Activated CD4-positive, CD25-positive, alpha-beta regulatory T cell treated with anti-CD3 and anti-CD28 coated beads, Interleukin-2, amount 50 U/mL, for 72 hours (primary cell): ENCODE data around the gene SLC5A4.
"Not testable (repeated sequence)": the region's sequence is repeated elsewhere in the genome, so short reads cannot be mapped to it uniquely, and the experiment has no call there.

Source experiments
- DNase-seq: peaks from one replicate; pipeline ENCODE4 v3.0.0; 2021

Gene SLC5A4

GRCh38 chr22:32199341-32199740, 55.8 kb downstream of the SLC5A4 start:
- DNase-seq: no peak

GRCh38 chr22:32197553-32198226, 57.5 kb downstream of the SLC5A4 start:
- not testable (repeated sequence) for DNase-seq

- not testable (repeated sequence) for DNase-seq
Observed at GRCh38 chr22:32195900-32196299, 59.2 kb downstream of the SLC5A4 start.

GRCh38 chr22:32193346-32193745, 61.8 kb downstream of the SLC5A4 start:
- DNase-seq: not testable (repeated sequence)

- DNase-seq: not testable (repeated sequence)
Observed at GRCh38 chr22:32191021-32191420, 64.1 kb downstream of the SLC5A4 start.

GRCh38 chr22:32185821-32186220, 69.3 kb downstream of the SLC5A4 start:
- DNase-seq: no peak

- DNase-seq: no peak
Observed at GRCh38 chr22:32183625-32184024, 71.5 kb downstream of the SLC5A4 start.

GRCh38 chr22:32181043-32181442, 74.1 kb downstream of the SLC5A4 start:
- no peak for DNase-seq

- DNase-seq: no peak
Observed at GRCh38 chr22:32177221-32177765, 77.9 kb downstream of the SLC5A4 start.

GRCh38 chr22:32175683-32176644, 79.2 kb downstream of the SLC5A4 start:
- no peak for DNase-seq

GRCh38 chr22:32175115-32175514, 80.0 kb downstream of the SLC5A4 start:
- no peak for DNase-seq
